Memory B cell (primary cell): Measurements from ENCODE around the gene SLC9A1.

ENCODE experiments used
- ATAC-seq: fragments of 150-1000 bp; cut with Tn5 transposase; 2 replicates; pipeline ENCODE4 v1.10.0; 2021; ENCODE audit warnings: low read depth, mild to moderate bottlenecking, moderate library complexity
- DNase-seq, 2 donors: peaks; one replicate each; pipeline ENCODE4 v3.0.0; 2022; ENCODE audit warnings: low spot score in 2 of 2
- H3K27ac Mint-ChIP-seq: one replicate; pipeline ENCODE4 v1.8.0; 2022; ENCODE audit warnings: mild to moderate bottlenecking, moderate library complexity, mixed read lengths
- H3K27me3 Mint-ChIP-seq: one replicate; pipeline ENCODE4 v1.8.0; 2022; ENCODE audit warnings: mixed read lengths
- H3K36me3 Mint-ChIP-seq: one replicate; pipeline ENCODE4 v1.8.0; 2022; ENCODE audit warnings: mild to moderate bottlenecking, mixed read lengths
- H3K4me1 Mint-ChIP-seq: one replicate; pipeline ENCODE4 v1.8.0; 2022; ENCODE audit warnings: mixed read lengths
- H3K4me3 Mint-ChIP-seq: one replicate; pipeline ENCODE4 v1.8.0; 2022; ENCODE audit warnings: mild to moderate bottlenecking, moderate library complexity, mixed read lengths
- H3K9me3 Mint-ChIP-seq: one replicate; pipeline ENCODE4 v1.8.0; 2022; ENCODE audit warnings: mixed read lengths

SLC9A1 gene

GRCh38 chr1:27100335-27101053 lies 54.4 kb downstream of the SLC9A1 start:
- Mint-ChIP-seq H3K4me3 (no peak overlapping the region), H3K27ac (peak overlapping the region; percentile 92), H3K36me3 (no peaks in the 10 kb centered on the region), H3K9me3 (no peaks in the 10 kb centered on the region), H3K4me1 (peaks cover 16% of the 10 kb centered on the region), H3K27me3 (no peaks in the 10 kb centered on the region)
- no peak for DNase-seq
- no peak for ATAC-seq

- DNase-seq: peak; percentile 55 to 56
These were observed 55.2 kb downstream of the SLC9A1 start for GRCh38 chr1:27099587-27100334.

GRCh38 chr1:27099135-27099586 lies 55.8 kb downstream of the SLC9A1 start:
- no peaks in the 10 kb centered on the region for H3K9me3 Mint-ChIP-seq
- ATAC-seq (peak; percentile 25), DNase-seq (no peak)
- peak overlapping the region; percentile 92 for H3K27ac Mint-ChIP-seq
- H3K4me3 Mint-ChIP-seq: peak overlapping the region; percentile 1
- H3K36me3 Mint-ChIP-seq: no peaks in the 10 kb centered on the region
- no peaks in the 10 kb centered on the region for H3K27me3 Mint-ChIP-seq
- peaks cover 15% of the 10 kb centered on the region for H3K4me1 Mint-ChIP-seq

More at GRCh38 chr1:27099587-27100334, 55.2 kb downstream of the SLC9A1 start:
- peak; percentile 87 for ATAC-seq
- peaks cover 15% of the 10 kb centered on the region for H3K4me1 Mint-ChIP-seq
- H3K27me3 Mint-ChIP-seq: no peaks in the 10 kb centered on the region
- H3K9me3 Mint-ChIP-seq: no peaks in the 10 kb centered on the region
- H3K4me3 Mint-ChIP-seq: peak overlapping the region; percentile 21
- peak overlapping the region; percentile 92 for H3K27ac Mint-ChIP-seq
- no peaks in the 10 kb centered on the region for H3K36me3 Mint-ChIP-seq

GRCh38 chr1:27098431-27099134 lies 56.3 kb downstream of the SLC9A1 start:
- DNase-seq (no peak), ATAC-seq (no peak)
- H3K36me3 Mint-ChIP-seq: no peaks in the 10 kb centered on the region
- peak overlapping the region; percentile 92 for H3K27ac Mint-ChIP-seq
- H3K27me3 Mint-ChIP-seq: no peaks in the 10 kb centered on the region
- H3K4me3 Mint-ChIP-seq: no peak overlapping the region
- H3K9me3 Mint-ChIP-seq: no peaks in the 10 kb centered on the region
- peaks cover 15% of the 10 kb centered on the region for H3K4me1 Mint-ChIP-seq

GRCh38 chr1:27097484-27097917 lies 57.4 kb downstream of the SLC9A1 start:
- no peaks in the 10 kb centered on the region for H3K36me3 Mint-ChIP-seq
- ATAC-seq: peak; percentile 61
- H3K4me3 Mint-ChIP-seq: no peak overlapping the region
- no peaks in the 10 kb centered on the region for H3K27me3 Mint-ChIP-seq
- peaks cover 12% of the 10 kb centered on the region for H3K4me1 Mint-ChIP-seq
- DNase-seq: peak; percentile 73
- no peaks in the 10 kb centered on the region for H3K9me3 Mint-ChIP-seq
- H3K27ac Mint-ChIP-seq: no peak overlapping the region

- Mint-ChIP-seq H3K27ac (no peak overlapping the region), H3K9me3 (no peaks in the 10 kb centered on the region), H3K4me1 (peaks cover 12% of the 10 kb centered on the region), H3K36me3 (peaks cover 5% of the 10 kb centered on the region), H3K4me3 (no peak overlapping the region), H3K27me3 (peaks cover 4% of the 10 kb centered on the region)
- no peak for DNase-seq
- ATAC-seq: no peak
These were observed 59.3 kb downstream of the SLC9A1 start for GRCh38 chr1:27095576-27095975.

- Mint-ChIP-seq H3K9me3 (no peaks in the 10 kb centered on the region), H3K27ac (no peak overlapping the region), H3K4me3 (no peak overlapping the region), H3K36me3 (peaks cover 5% of the 10 kb centered on the region), H3K27me3 (peaks cover 5% of the 10 kb centered on the region), H3K4me1 (peaks cover 2% of the 10 kb centered on the region)
- no peak for DNase-seq
- no peak for ATAC-seq
These were observed 62.0 kb downstream of the SLC9A1 start for GRCh38 chr1:27092888-27093287.

- Mint-ChIP-seq H3K4me3 (no peak overlapping the region), H3K36me3 (peaks cover 5% of the 10 kb centered on the region), H3K27ac (no peak overlapping the region), H3K27me3 (peaks cover 13% of the 10 kb centered on the region), H3K4me1 (peaks cover 7% of the 10 kb centered on the region), H3K9me3 (no peaks in the 10 kb centered on the region)
- no peak for DNase-seq
- no peak for ATAC-seq
These were observed 64.0 kb downstream of the SLC9A1 start for GRCh38 chr1:27090911-27091310.

- Mint-ChIP-seq H3K27me3 (peaks cover 13% of the 10 kb centered on the region), H3K27ac (no peak overlapping the region), H3K4me1 (peaks cover 7% of the 10 kb centered on the region), H3K36me3 (peaks cover 9% of the 10 kb centered on the region), H3K9me3 (peaks cover 4% of the 10 kb centered on the region), H3K4me3 (no peak overlapping the region)
- no peak for ATAC-seq
- no peak for DNase-seq
These were observed 67.3 kb downstream of the SLC9A1 start for GRCh38 chr1:27087371-27088220.

GRCh38 chr1:27086628-27087027 lies 68.3 kb downstream of the SLC9A1 start:
- H3K36me3 Mint-ChIP-seq: peaks cover 9% of the 10 kb centered on the region
- peaks cover 13% of the 10 kb centered on the region for H3K27me3 Mint-ChIP-seq
- peaks cover 7% of the 10 kb centered on the region for H3K4me1 Mint-ChIP-seq
- H3K27ac Mint-ChIP-seq: no peak overlapping the region
- no peak for DNase-seq
- ATAC-seq: no peak
- H3K9me3 Mint-ChIP-seq: peaks cover 4% of the 10 kb centered on the region
- H3K4me3 Mint-ChIP-seq: no peak overlapping the region

- peaks cover 4% of the 10 kb centered on the region for H3K36me3 Mint-ChIP-seq
These were observed 68.9 kb downstream of the SLC9A1 start for GRCh38 chr1:27086026-27086425.

GRCh38 chr1:27084107-27084506 lies 70.8 kb downstream of the SLC9A1 start:
- ATAC-seq (no peak), DNase-seq (no peak)
- H3K36me3 Mint-ChIP-seq: peaks cover 4% of the 10 kb centered on the region
- H3K4me3 Mint-ChIP-seq: no peak overlapping the region
- H3K9me3 Mint-ChIP-seq: peaks cover 4% of the 10 kb centered on the region
- H3K4me1 Mint-ChIP-seq: peaks cover 7% of the 10 kb centered on the region
- peaks cover 9% of the 10 kb centered on the region for H3K27me3 Mint-ChIP-seq
- H3K27ac Mint-ChIP-seq: no peak overlapping the region

More at GRCh38 chr1:27086026-27086425, 68.9 kb downstream of the SLC9A1 start:
- peaks cover 10% of the 10 kb centered on the region for H3K27me3 Mint-ChIP-seq
- H3K4me1 Mint-ChIP-seq: peaks cover 7% of the 10 kb centered on the region
- H3K4me3 Mint-ChIP-seq: no peak overlapping the region
- ATAC-seq (no peak), DNase-seq (no peak)
- H3K27ac Mint-ChIP-seq: no peak overlapping the region
- peaks cover 4% of the 10 kb centered on the region for H3K9me3 Mint-ChIP-seq

- DNase-seq: no peak
- H3K36me3 Mint-ChIP-seq: no peaks in the 10 kb centered on the region
- no peak for ATAC-seq
- no peaks in the 10 kb centered on the region for H3K27me3 Mint-ChIP-seq
- no peaks in the 10 kb centered on the region for H3K4me1 Mint-ChIP-seq
- H3K4me3 Mint-ChIP-seq: no peak overlapping the region
- H3K27ac Mint-ChIP-seq: no peak overlapping the region
- H3K9me3 Mint-ChIP-seq: no peaks in the 10 kb centered on the region
These were observed 77.0 kb downstream of the SLC9A1 start for GRCh38 chr1:27077968-27078367.
